Panc1 (cell line): ENCODE measurements around the gene BICRA. TPM values are rescaled to one million over a fixed set of nuclear protein-coding genes. Genes with fewer than 3 reads are reported as not detected.

Experiments
- ATAC-seq: fragments of 200-7000 bp; cut with Tn5 transposase; 2 replicates; pipeline ENCODE4 v1.9.1; 2020; ENCODE audit warnings: mild to moderate bottlenecking, moderate library complexity
- BruUV-seq: library from RNA; stranded (reverse); fragments of 400-500 nt; replicated peaks from 2 replicates; lab custom pipeline; 2021; lab: Mats Ljungman, UMichigan
- CTCF ChIA-PET: fragments of 300-600 bp; sonication (Branson Sonifier 250); formaldehyde crosslinking; loops from one replicate; lab custom pipeline; 2022; ENCODE audit warnings: antibody characterized with exemption; lab: Charles Lee
- POLR2A ChIA-PET: fragments of 300-600 bp; sonication (Branson Sonifier 250); formaldehyde crosslinking; loops from one replicate; lab custom pipeline; 2022; ENCODE audit warnings: antibody characterized with exemption; lab: Charles Lee
- DNase-seq: peaks from one replicate; pipeline ENCODE4 v3.0.0-alpha.2; 2010; ENCODE audit warnings: low read depth, low spot score
- H3K27ac ChIP-seq: 2 replicates; pipeline ENCODE4 v1.5.1; 2011; ENCODE audit warnings: mild to moderate bottlenecking, low read length, inconsistent platforms
- H3K27me3 ChIP-seq: fragments of 200-500 bp; sonication (Bioruptor generic); 2 replicates; pipeline ENCODE4 v1.6.0; 2014; ENCODE audit warnings: low read length, inconsistent platforms; ENCODE audit not compliant: control insufficient read depth, insufficient read depth
- H3K36me3 ChIP-seq: fragments of 200-500 bp; sonication (Bioruptor generic); 2 replicates; pipeline ENCODE4 v1.5.1; 2014; ENCODE audit warnings: inconsistent platforms, mild to moderate bottlenecking, low read length, moderate library complexity; ENCODE audit not compliant: control insufficient read depth, insufficient read depth
- H3K4me1 ChIP-seq: 2 replicates; pipeline ENCODE4 v1.5.1; 2011; ENCODE audit warnings: inconsistent platforms, mild to moderate bottlenecking, low read length, moderate library complexity; ENCODE audit not compliant: control insufficient read depth, insufficient read depth
- H3K4me3 ChIP-seq, 2 experiments: 2 replicates each; pipeline ENCODE4 v1.5.1; 2011 to 2012; ENCODE audit warnings: low read depth in 2 of 2, low read length in 2 of 2, mild to moderate bottlenecking in 2 of 2, inconsistent platforms in 1 of 2, moderate library complexity in 1 of 2
- H3K9me3 ChIP-seq: fragments of 200-500 bp; sonication (Bioruptor generic); 2 replicates; pipeline ENCODE4 v1.5.1; 2014; ENCODE audit warnings: low read depth, mild to moderate bottlenecking, inconsistent platforms, low read length, moderate library complexity; ENCODE audit not compliant: control insufficient read depth, insufficient read depth
- POLR2AphosphoS5 ChIP-seq: IDR thresholded peaks from 2 replicates; pipeline ENCODE4 v1.6.1; 2012; ENCODE audit warnings: mild to moderate bottlenecking, low read depth, low read length, moderate library complexity
- SIN3A ChIP-seq: IDR thresholded peaks from 2 replicates; pipeline ENCODE4 v1.6.1; 2012; ENCODE audit warnings: low read depth, mild to moderate bottlenecking, low read length, moderate library complexity, borderline replicate concordance; ENCODE audit not compliant: insufficient read depth
- TCF7L2 ChIP-seq: IDR thresholded peaks from 2 replicates; pipeline ENCODE4 v1.6.1; 2011; ENCODE audit warnings: mild to moderate bottlenecking, low read depth, low read length, inconsistent platforms
- in situ Hi-C: cut with HindIII; loops from 2 replicates; pipeline ENCODE4 v1.10.0; 2016; ENCODE audit warnings: low sequenced_read_pairs, low pct_unique_long_range_greater_than_20kb
- intact Hi-C: fragments of 100-400 bp; cut with micrococcal nuclease; formaldehyde crosslinking; loops from one replicate; pipeline ENCODE4 v1.10.0; 2022; ENCODE audit not compliant: unreplicated experiment
- total RNA-seq: library from RNA; stranded (reverse); gene quantifications from one replicate; pipeline ENCODE4 v1.2.1, GENCODE V29; 2021; ENCODE audit not compliant: unreplicated experiment
- TF ChIP-seq, protein P1 (sequence below): fragments of 450-650 bp; IDR thresholded peaks from 2 replicates; pipeline ENCODE4 v1.5.1; 2017; ENCODE audit warnings: mild to moderate bottlenecking
- TF ChIP-seq, protein P2 (sequence below), 2 experiments: IDR thresholded peaks; 2 replicates each; pipeline ENCODE4 v1.6.1; 2011 to 2012; ENCODE audit warnings: low read depth in 2 of 2, control low read depth in 1 of 2, low read length in 1 of 2, mild to moderate bottlenecking in 1 of 2, moderate library complexity in 1 of 2; ENCODE audit not compliant: insufficient read depth in 1 of 2

BICRA gene
- total RNA-seq, 1 experiment from 2014 or later: 13.7 TPM

DNA sequence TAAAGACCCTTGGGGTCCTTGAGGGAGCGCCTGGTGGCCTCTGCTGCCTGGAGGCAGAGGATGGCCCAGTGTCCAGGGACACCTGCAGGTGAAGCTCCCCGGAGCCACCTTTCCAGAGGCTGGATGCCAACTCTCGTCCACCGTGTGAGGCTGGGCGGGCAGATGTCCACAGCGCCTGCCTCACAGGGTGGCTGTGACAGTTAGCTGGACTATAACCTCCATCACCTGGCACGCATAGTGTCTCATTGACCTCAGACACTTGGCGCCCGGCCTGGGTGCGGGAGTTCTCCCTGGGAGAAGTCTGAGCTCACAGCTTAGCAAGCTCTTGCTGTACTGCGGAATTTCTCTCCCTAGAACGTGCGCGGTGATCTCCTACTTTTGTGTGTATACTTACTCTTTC lies 9.8 kb downstream of the BICRA start:
- CTCF ChIA-PET: no interaction called here

DNA sequence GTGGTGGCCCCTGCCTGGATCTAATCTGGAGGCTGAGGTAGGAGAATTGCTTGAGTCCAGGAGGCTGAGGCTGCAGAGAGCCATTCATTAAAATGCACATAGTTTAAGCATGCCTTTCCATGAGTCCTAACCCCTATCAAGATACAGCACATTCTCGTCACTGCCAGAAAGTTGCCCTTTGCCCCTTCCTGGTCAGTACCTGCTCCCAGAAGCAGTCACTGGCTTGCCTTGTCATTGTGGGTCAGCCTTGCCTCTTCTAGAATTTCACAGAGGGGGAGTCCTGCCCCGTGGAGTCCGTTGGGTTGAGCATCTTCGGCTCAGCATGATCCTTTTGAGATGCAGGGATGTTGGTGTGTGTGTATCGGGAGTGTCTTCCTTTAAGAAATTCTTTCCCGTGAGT lies 10.8 kb downstream of the BICRA start:
- Histone ChIP-seq H3K4me1 (peaks cover 13% of the 10 kb centered on the region), H3K27ac (no peak overlapping the region), H3K36me3 (no peaks in the 10 kb centered on the region), H3K27me3 (no peaks in the 10 kb centered on the region), H3K4me3 (no peak overlapping the region), H3K9me3 (no peaks in the 10 kb centered on the region)
- POLR2A ChIA-PET: interaction anchor here (0.5 kb wide), 1 partner anchor 25 kb away, joined by 4 read pairs; no protein-coding TSS in a partner anchor
- no TSS peak for BruUV-seq
- ATAC-seq (peak; percentile 57; the same call in 1 of the 2 replicates), DNase-seq (no peak)
- TF ChIP-seq, protein P1, sequence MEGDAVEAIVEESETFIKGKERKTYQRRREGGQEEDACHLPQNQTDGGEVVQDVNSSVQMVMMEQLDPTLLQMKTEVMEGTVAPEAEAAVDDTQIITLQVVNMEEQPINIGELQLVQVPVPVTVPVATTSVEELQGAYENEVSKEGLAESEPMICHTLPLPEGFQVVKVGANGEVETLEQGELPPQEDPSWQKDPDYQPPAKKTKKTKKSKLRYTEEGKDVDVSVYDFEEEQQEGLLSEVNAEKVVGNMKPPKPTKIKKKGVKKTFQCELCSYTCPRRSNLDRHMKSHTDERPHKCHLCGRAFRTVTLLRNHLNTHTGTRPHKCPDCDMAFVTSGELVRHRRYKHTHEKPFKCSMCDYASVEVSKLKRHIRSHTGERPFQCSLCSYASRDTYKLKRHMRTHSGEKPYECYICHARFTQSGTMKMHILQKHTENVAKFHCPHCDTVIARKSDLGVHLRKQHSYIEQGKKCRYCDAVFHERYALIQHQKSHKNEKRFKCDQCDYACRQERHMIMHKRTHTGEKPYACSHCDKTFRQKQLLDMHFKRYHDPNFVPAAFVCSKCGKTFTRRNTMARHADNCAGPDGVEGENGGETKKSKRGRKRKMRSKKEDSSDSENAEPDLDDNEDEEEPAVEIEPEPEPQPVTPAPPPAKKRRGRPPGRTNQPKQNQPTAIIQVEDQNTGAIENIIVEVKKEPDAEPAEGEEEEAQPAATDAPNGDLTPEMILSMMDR: no peak
- no peak for TF ChIP-seq SIN3A
- TF ChIP-seq POLR2AphosphoS5: no peak
- TF ChIP-seq TCF7L2: no peak
- TF ChIP-seq, protein P2, sequence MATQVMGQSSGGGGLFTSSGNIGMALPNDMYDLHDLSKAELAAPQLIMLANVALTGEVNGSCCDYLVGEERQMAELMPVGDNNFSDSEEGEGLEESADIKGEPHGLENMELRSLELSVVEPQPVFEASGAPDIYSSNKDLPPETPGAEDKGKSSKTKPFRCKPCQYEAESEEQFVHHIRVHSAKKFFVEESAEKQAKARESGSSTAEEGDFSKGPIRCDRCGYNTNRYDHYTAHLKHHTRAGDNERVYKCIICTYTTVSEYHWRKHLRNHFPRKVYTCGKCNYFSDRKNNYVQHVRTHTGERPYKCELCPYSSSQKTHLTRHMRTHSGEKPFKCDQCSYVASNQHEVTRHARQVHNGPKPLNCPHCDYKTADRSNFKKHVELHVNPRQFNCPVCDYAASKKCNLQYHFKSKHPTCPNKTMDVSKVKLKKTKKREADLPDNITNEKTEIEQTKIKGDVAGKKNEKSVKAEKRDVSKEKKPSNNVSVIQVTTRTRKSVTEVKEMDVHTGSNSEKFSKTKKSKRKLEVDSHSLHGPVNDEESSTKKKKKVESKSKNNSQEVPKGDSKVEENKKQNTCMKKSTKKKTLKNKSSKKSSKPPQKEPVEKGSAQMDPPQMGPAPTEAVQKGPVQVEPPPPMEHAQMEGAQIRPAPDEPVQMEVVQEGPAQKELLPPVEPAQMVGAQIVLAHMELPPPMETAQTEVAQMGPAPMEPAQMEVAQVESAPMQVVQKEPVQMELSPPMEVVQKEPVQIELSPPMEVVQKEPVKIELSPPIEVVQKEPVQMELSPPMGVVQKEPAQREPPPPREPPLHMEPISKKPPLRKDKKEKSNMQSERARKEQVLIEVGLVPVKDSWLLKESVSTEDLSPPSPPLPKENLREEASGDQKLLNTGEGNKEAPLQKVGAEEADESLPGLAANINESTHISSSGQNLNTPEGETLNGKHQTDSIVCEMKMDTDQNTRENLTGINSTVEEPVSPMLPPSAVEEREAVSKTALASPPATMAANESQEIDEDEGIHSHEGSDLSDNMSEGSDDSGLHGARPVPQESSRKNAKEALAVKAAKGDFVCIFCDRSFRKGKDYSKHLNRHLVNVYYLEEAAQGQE (IDR thresholded peaks at IDR 0.05; ENCODE audit: insufficient read depth in 1 of 2, low read depth in 2 of 2, low read length in 1 of 2): no peak
- in situ Hi-C loops: no loop called here
- intact Hi-C loops: no loop called here
- CTCF ChIA-PET: no interaction called here

More for the DNA sequence above, 9.8 kb downstream of the BICRA start:
- POLR2A ChIA-PET: interaction anchor here (0.6 kb wide), 1 partner anchor 118 kb away, joined by 12 read pairs; no protein-coding TSS in a partner anchor
- BruUV-seq: no TSS peak
- H3K27me3 ChIP-seq: no peaks in the 10 kb centered on the region
- no peaks in the 10 kb centered on the region for H3K9me3 ChIP-seq
- intact Hi-C loops (no loop called here), in situ Hi-C loops (no loop called here)
- no peak overlapping the region for H3K27ac ChIP-seq
- H3K36me3 ChIP-seq: no peaks in the 10 kb centered on the region
- H3K4me3 ChIP-seq: no peak overlapping the region
- DNase-seq (no peak), ATAC-seq (no peak; the same call in 1 of the 2 replicates)
- no peak for TF ChIP-seq TCF7L2
- TF ChIP-seq, protein P1: no peak
- TF ChIP-seq, protein P2 (IDR thresholded peaks at IDR 0.05; ENCODE audit: insufficient read depth in 1 of 2, low read depth in 2 of 2, low read length in 1 of 2): no peak
- TF ChIP-seq SIN3A: no peak
- TF ChIP-seq POLR2AphosphoS5: no peak
- peaks cover 13% of the 10 kb centered on the region for H3K4me1 ChIP-seq
